ENCODE measurements around the gene VAMP8. TPM values are rescaled to one million over a fixed set of nuclear protein-coding genes. Genes with fewer than 3 reads are reported as not detected.

VAMP8 gene
- total and polyA plus RNA-seq, 2 of the 8 experiments (the other 6 are each of a cell fraction or from before 2014, with no cell fraction given): 34.4 to 69.7 TPM

- H2AK5ac ChIP-seq (ENCODE audit: low read depth, low read length): no peak overlapping the region
- ChIA-PET POLR2A (ENCODE audit: partially characterized antibody) (interaction anchor here (0.9 to 4.1 kb wide), 14 partner anchors 9 to 40 kb away, joined by 3 to 28 read pairs (median 6); partner anchors contain the start of genes C2orf68, MAT2A, RNF181 and TMEM150A), CTCF (ENCODE audit: partially characterized antibody) (interaction anchor here (0.5 to 1.9 kb wide), 6 partner anchors 13 to 186 kb away, joined by 3 to 7 read pairs (median 4); no protein-coding TSS in a partner anchor)
- TF ChIP-seq CBX5 (IDR thresholded peaks at IDR 0.05; ENCODE audit: low read depth, low read length): no peak
- TF ChIP-seq CREB1 (IDR thresholded peaks at IDR 0.05): no peak
- no peak for TF ChIP-seq HDAC2 (IDR thresholded peaks at IDR 0.05; ENCODE audit: borderline replicate concordance in 1 of 2, low read depth in 2 of 2, low read length in 2 of 2)
- TF ChIP-seq SUZ12 (IDR thresholded peaks at IDR 0.05; ENCODE audit: low read length): no peak
- TF ChIP-seq ZNF274 (IDR thresholded peaks at IDR 0.05; ENCODE audit: borderline replicate concordance, extremely low read depth, low read length): no peak
- TF ChIP-seq ASH2L (IDR thresholded peaks at IDR 0.05; ENCODE audit: low read length): no peak
- no peak for TF ChIP-seq POLR2A (IDR thresholded peaks at IDR 0.05; ENCODE audit: control extremely low read depth in 1 of 2, low read depth in 2 of 2, low read length in 2 of 2)
- TF ChIP-seq TBP (IDR thresholded peaks at IDR 0.05; ENCODE audit: low read depth, low read length): no peak
- H3K79me1 ChIP-seq (ENCODE audit: low read depth, low read length): no peaks in the 10 kb centered on the region; the same call in 1 of the 2 replicates
- no peak overlapping the region for H3K23ac ChIP-seq (ENCODE audit: insufficient read length)
- no peaks in the 10 kb centered on the region for H4K20me1 ChIP-seq (replicated peaks in 1 of 2; ENCODE audit: control insufficient read depth in 1 of 2, insufficient read depth in 2 of 2, low read length in 2 of 2)
- DNase-seq (ENCODE audit: low read depth in 1 of 2, low spot score in 2 of 2) (no peak), FAIRE-seq (no peak)
- no peak overlapping the region for H4K91ac ChIP-seq (replicated peaks; ENCODE audit: insufficient read length, low read length)
- H3K27ac ChIP-seq (ENCODE audit: low read depth, low read length): no peak overlapping the region
- peaks cover 0 to 9% (median 3%) of the 10 kb centered on the region in 4 experiments; a peak in 5 of 7 replicates for H3K27me3 ChIP-seq (replicated peaks in 1 of 4; ENCODE audit: control insufficient read depth in 3 of 4, extremely low read depth in 1 of 4, insufficient read depth in 3 of 4, low read length in 3 of 4)
- H4K8ac ChIP-seq (ENCODE audit: extremely low read depth, insufficient read depth, low read length): no peak overlapping the region
- no peak overlapping the region for H3K4ac ChIP-seq (replicated peaks; ENCODE audit: insufficient read length, low read depth, low read length)
- H2BK20ac ChIP-seq (ENCODE audit: low read length): no peak overlapping the region
- no peak overlapping the region for H4K5ac ChIP-seq (ENCODE audit: insufficient read length, low read depth, low read length)
- H3K4me2 ChIP-seq (ENCODE audit: insufficient read depth in 1 of 2, low read depth in 2 of 2, low read length in 2 of 2): peak overlapping the region; percentile 78 to 79
- H2BK12ac ChIP-seq (ENCODE audit: low read depth, low read length): no peak overlapping the region
- H3K18ac ChIP-seq (ENCODE audit: extremely low read depth, low read length): no peak overlapping the region
- 0 out of 2 replicates have a peak overlapping the region, but pooled peaks have one; percentile 61 for H2BK15ac ChIP-seq (ENCODE audit: low read length)
- H3K79me2 ChIP-seq (ENCODE audit: control insufficient read depth in 1 of 2, insufficient read depth in 2 of 2, low read length in 2 of 2): no peaks in the 10 kb centered on the region
- H3K14ac ChIP-seq (ENCODE audit: insufficient read length): no peak overlapping the region
- no peak overlapping the region for H3K9ac ChIP-seq (replicated peaks in 1 of 4; ENCODE audit: extremely low read depth in 1 of 4, low read depth in 3 of 4, low read length in 3 of 4)
- no peak overlapping the region for H2BK5ac ChIP-seq (ENCODE audit: low read depth, low read length)
- peak overlapping the region in 1 of 4 experiments; percentile 62; a peak in 4 of 8 replicates for H3K4me3 ChIP-seq (ENCODE audit: extremely low read depth in 1 of 4, insufficient read depth in 2 of 4, low read depth in 3 of 4, low read length in 4 of 4)
- peaks cover 2 to 13% (median 6%) of the 10 kb centered on the region in 4 experiments for H3K4me1 ChIP-seq (replicated peaks in 1 of 4; ENCODE audit: control insufficient read depth in 3 of 4, insufficient read depth in 4 of 4, low read length in 3 of 4)
- no peak overlapping the region for H2BK120ac ChIP-seq (replicated peaks; ENCODE audit: low read depth, low read length)
- H3K23me2 ChIP-seq (ENCODE audit: low read depth, low read length): peaks cover 2% of the 10 kb centered on the region; the same call in 1 of the 2 replicates
- H3K9me3 ChIP-seq (ENCODE audit: insufficient read depth in 2 of 2, low read depth in 1 of 2, low read length in 1 of 2): no peaks in the 10 kb centered on the region
- no peak overlapping the region for H3K56ac ChIP-seq (replicated peaks; ENCODE audit: insufficient read length, low read depth, low read length)
- no peak overlapping the region for H2AFZ ChIP-seq (ENCODE audit: low read length)
- no peaks in the 10 kb centered on the region for H3K36me3 ChIP-seq (ENCODE audit: control insufficient read depth in 2 of 4, insufficient read depth in 4 of 4, low read length in 3 of 4)
- 82% methylated on average over 19 of the region's 19 CpGs; no CpG with 5 or more reads in 1 of the 2 experiments for WGBS, 2 experiments (ENCODE audit: extremely low coverage in 1 of 2, insufficient coverage in 1 of 2, insufficient read length in 1 of 2, insufficient replicate concordance in 2 of 2, low coverage in 1 of 2, low lambda C conversion rate in 2 of 2, missing lambda C conversion rate in 1 of 2)
Measured at GRCh38 chr2:85578243-85579180, 1.1 kb downstream of the VAMP8 start.

Data from H1 (cell line).